KOPT-K1 (cell line): ENCODE results near the gene HEY2.

Experiments
- H3K27ac ChIP-seq: fragments of 200-600 bp; sonication (generic); 2 replicates; pipeline ENCODE4 v1.5.1; 2016; ENCODE audit warnings: antibody characterized with exemption, mild to moderate bottlenecking, low read depth, low read length; ENCODE audit not compliant: poor library complexity, severe bottlenecking
- H3K36me3 ChIP-seq: fragments of 200-600 bp; sonication (generic); 2 replicates; pipeline ENCODE4 v1.5.1; 2017; ENCODE audit warnings: antibody characterized with exemption, mild to moderate bottlenecking, low read length, moderate library complexity; ENCODE audit not compliant: insufficient read depth
- H3K9me3 ChIP-seq: fragments of 200-600 bp; sonication (generic); 2 replicates; pipeline ENCODE4 v1.5.1; 2017; ENCODE audit warnings: antibody characterized with exemption, low read length, mild to moderate bottlenecking; ENCODE audit not compliant: insufficient read depth, poor library complexity, severe bottlenecking

Gene HEY2

DNA sequence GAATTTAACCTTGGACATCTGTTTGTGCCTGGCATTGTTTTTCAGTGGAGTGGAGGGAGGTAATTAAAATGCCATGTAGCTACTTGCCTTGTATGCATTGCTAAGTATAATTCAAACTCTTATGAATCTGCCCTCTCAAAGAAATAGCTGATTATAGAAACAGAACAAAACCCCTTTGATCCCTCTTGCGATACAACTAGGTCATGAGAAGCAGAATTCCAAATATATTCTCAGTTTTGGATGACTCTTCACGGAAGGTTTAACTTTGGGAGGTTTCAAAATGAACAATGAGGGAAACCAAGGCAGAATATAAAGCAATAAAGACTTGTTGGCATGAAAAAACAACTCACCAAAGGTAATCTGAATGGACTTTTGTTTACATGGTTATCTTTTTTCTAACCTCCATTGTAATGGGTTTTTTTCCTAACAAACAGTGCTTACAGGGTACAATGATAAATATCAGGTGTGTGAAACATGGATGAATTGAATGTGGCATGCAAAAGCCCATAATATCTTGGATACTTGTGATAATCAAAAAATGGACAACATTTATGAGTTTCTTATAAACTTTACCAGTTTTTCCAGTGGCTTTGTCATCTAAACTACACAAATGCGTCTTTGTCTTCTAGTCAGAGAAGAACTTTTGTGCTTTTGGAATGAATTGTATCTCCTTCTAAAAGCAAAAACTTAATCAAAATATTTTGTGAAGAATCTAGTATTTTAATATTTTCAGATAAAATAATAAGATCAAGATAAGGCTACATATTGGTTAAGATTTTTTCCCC, 15.7 kb upstream of the HEY2 start:
- Histone ChIP-seq H3K27ac (no peak overlapping the region), H3K9me3 (no peaks in the 10 kb centered on the region), H3K36me3 (no peaks in the 10 kb centered on the region)

DNA sequence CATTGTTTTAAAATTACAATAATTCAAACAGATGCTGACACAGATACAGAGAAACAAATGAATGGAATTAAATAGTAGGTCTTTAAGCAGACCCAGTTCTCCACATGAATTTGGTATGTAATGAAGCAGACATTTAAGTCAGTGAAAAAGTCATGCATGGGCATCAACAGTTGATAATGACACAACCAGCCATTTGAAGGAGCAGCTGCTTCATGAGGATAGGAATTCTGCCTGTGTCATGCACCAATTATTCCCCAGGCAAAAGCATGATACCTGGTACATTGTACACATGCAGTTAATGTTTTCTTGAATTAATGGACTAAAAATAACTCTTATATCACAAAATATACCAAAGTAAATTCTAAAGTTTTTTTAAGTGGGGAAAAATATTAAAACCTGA, 11.2 kb upstream of the HEY2 start:
- Histone ChIP-seq H3K9me3 (no peaks in the 10 kb centered on the region), H3K27ac (no peak overlapping the region), H3K36me3 (no peaks in the 10 kb centered on the region)

DNA sequence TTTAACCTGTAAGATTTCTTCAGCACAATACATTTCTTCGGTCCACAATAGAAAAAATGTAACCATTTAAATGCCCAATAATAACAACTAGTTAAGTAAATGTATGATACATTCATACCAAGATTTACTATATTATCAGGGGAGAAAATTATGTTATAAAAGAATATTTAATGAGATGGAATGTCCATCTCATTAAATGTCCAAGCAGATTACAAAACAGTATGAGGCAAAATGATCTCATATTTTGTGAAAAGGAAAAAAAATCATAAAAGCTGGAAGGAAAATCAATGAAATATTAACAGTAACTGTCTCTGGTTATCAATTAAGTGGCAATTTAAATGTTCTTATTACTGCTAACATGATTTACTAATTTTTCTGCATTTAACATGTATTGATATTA, 10.1 kb upstream of the HEY2 start:
- H3K27ac ChIP-seq = no peak overlapping the region
- no peaks in the 10 kb centered on the region for H3K36me3 ChIP-seq
- no peaks in the 10 kb centered on the region for H3K9me3 ChIP-seq

DNA sequence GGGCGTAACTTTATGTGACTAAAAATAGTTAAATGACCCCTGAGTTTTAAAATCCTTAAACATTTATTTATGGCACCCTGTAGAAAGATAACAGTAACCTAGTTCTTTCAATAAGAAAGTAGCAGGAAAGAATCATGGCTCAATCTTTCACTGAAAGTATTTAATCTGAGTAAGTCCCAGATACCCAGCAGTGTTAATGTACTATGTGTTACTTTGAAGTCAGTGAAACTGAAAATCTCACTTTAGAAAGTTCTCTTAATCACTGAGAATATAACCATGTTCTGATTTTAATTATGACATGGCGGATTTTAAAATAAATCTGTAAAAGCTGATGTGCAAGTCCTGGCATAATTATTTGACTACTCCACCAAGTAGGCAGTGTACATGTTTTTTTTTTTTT, 8.1 kb upstream of the HEY2 start:
- H3K9me3 ChIP-seq = no peaks in the 10 kb centered on the region
- no peaks in the 10 kb centered on the region for H3K36me3 ChIP-seq
- H3K27ac ChIP-seq = no peak overlapping the region

DNA sequence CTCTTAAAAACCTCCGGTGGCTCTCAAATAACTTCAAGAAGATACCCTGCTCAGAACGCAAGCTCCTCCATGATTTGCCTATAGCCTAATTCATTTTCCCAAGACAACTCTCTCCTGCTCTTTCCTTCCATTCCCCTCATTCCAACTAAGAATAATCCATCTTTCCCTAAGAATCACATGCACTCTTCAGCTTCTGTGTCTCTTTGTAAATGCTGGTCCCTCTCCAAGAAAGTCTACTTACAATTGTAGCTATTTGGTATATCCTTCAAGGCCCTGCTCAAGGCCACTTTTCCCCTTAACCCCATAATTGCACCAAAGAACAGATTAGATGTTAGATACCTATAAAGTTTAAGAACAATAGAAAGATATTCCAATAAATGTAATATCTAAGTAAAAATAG, 7.4 kb upstream of the HEY2 start:
- H3K27ac ChIP-seq = no peak overlapping the region
- H3K36me3 ChIP-seq = no peaks in the 10 kb centered on the region
- no peaks in the 10 kb centered on the region for H3K9me3 ChIP-seq

DNA sequence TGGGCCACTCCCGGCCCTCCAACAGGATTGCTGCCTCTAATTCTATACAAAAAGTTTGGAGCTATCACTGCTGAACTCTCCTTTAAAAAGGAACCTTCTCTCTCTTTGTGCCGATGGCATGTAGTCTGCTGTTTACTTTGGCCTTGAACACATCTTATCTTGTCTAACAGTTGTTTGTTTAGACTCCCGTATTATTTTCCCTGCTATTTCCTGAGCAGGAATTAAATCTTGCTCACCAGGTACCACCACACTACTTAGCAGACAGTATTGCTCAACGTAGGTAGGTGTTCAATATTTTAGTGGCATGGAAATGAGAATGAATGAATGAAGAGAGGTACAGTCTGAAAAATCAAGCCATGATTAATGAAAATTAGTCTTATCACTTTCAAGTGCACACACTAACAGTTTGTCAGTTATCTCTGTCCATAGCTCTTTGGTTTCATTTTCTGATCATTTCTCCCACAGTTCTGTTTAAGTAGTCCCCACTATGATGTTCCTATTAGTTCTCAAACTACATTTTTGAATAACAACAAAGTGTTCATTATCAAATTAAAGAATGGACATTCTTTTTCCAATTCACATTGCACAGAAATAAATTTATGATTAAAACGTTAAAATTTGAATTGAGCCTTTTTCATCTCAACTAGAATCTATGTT, 6.8 kb upstream of the HEY2 start:
- no peaks in the 10 kb centered on the region for H3K36me3 ChIP-seq
- H3K27ac ChIP-seq = no peak overlapping the region

DNA sequence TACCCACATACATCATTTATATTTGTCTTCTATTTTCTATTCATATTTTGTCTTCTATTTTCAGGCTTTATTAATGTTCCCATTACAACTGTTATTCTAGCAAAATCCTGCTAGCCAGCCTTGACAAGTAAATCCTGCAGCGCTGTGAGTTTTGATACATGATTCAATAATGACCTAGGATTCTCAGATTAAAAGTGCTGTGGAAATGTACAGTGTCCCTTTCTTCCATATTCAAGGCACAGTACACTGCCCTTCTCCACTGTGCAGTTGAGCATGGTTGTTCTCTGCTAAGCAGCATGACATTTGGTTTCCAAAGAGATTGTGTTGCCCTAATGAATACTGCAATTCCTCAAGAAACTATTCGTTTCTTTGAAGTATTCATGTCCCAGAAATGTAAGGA, 5.8 kb upstream of the HEY2 start:
- no peaks in the 10 kb centered on the region for H3K9me3 ChIP-seq
- H3K36me3 ChIP-seq = no peaks in the 10 kb centered on the region
- no peak overlapping the region for H3K27ac ChIP-seq

More for the DNA sequence above, 6.8 kb upstream of the HEY2 start:
- H3K9me3 ChIP-seq = no peaks in the 10 kb centered on the region

DNA sequence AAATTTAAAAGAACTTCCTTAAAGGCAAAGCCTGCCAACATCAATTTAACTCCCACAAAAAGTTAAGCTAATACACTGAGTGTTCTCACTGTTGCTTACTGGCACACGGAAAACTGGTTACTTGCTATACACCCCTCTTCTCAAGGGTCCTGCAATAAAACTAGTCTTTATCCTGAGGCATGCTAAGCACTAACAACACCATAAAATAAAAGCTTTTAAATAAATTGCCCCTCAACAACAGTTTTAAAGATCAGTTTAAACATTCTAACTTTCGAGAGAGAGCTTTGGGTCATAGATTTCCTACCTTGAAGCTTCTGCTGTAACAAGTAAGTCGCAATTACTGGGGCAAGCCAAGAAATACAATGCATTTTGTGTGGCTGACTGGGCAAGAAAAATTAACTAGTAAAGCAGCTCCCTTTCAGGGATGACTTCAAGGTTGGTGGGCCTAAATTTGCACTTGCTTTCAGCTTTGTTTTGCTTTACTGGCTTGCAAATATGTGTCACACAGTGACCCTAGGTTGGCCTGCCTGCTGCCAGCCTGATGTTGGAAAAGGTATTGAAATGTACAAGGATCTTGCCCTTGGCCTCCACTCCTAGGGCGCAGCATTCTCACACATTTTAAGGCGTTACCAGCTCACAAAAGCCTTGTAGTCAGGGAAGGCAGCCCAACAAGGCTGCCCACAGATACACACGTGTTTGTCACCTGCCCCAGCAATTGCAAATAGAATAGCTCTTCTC, 4.0 kb upstream of the HEY2 start:
- H3K27ac ChIP-seq = no peak overlapping the region
- H3K9me3 ChIP-seq = no peaks in the 10 kb centered on the region
- no peaks in the 10 kb centered on the region for H3K36me3 ChIP-seq

DNA sequence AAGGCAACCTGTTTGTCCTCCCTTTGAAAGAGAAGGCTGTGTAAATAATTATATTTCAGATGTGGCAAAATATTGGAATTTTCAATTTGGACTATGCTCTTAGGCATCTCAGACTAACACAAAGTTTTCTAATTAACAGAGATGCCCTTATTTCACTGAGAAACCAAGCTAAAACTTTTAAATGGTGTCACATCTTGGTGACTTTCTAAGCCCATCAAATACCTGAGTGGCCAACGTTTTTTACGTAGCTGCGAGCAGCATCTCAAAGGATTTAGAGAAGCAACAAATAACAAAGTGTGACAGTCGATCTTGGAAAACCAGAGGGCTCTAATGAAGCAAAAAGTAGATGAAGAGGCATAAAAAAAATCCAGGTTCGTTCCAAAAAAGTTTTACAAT, 3.4 kb upstream of the HEY2 start:
- Histone ChIP-seq H3K27ac (no peak overlapping the region), H3K9me3 (no peaks in the 10 kb centered on the region), H3K36me3 (no peaks in the 10 kb centered on the region)

DNA sequence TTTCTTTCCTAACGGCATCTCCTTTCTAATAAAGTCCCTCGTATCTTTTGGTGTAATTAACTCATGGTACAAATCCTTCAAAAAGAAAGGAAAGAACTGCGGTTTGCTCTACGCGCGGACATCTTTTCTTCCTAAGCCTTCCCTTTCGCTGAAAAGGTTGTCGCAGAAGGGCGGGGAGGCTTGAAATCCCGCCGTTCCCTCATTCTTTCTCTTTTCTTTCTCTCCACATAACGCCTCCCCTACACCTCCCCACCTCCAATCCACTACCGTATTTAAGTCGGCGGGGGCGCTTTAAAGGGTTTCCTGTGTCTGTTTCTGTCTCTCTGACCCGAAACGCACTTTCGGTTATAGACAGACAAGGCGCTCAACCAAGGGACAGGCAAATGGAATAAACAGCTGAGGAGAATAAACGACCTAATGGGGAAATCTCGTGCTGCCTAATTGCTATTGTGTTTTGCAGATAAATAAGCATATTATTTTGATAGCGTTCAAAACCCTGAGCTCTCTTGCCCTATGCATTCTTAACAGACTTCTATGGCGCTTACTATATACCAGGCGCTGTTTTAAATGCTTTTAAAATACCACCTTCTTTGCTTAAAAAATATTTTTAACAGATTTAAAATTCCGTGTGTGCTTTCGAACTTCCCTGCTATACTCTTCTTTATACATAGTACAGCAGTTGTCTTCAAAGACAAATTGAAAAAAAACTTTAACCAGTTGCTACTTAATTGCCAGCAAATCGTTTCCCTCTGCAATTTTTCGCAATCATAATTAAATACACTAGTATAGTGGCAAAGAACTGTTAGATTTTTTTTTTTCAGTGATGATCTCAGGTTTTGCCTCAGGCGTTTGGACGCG, 2.5 kb upstream of the HEY2 start:
- no peak overlapping the region for H3K27ac ChIP-seq
- H3K9me3 ChIP-seq = no peaks in the 10 kb centered on the region
- no peaks in the 10 kb centered on the region for H3K36me3 ChIP-seq

DNA sequence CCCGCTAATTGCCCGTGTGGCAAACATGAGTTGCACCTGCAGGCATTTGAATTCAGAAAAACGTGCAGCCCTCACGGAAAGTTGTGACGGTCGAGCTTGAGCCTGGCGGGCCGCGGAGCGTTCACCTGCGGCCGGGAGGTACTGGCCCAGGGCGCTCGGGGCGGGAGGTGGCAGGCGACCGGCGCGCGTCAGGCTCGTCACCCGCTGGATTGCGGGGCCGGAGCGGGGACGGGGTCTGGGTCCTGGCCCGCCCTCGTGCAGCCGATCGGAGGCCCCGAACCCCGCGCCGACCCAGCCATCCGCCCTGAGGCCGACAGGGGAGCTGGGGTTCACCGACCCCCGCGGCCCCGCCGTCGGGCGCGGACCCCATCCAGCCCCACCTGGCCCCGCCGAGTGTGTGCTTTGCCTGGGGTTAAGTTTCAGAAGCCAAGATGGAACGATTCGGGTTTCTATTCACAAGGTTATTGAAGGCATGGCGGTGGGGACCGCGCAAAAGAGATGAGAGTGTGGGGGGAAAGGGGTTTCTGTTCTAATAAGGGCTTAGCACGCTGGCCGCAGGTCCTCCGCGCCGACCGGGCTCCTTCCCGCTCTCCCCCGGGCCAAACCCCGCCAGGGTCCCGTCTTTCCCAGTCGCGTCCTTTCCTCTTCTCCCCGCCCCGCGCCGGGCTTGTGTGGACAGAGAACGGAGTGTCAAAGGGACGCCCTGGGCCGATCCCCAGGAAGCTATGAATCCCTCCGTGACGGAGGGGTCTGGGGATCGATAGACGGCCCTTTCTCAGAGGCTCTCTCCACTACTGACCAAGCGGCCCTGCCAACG, 1.6 kb upstream of the HEY2 start:
- Histone ChIP-seq H3K9me3 (no peaks in the 10 kb centered on the region), H3K36me3 (no peaks in the 10 kb centered on the region), H3K27ac (no peak overlapping the region)

DNA sequence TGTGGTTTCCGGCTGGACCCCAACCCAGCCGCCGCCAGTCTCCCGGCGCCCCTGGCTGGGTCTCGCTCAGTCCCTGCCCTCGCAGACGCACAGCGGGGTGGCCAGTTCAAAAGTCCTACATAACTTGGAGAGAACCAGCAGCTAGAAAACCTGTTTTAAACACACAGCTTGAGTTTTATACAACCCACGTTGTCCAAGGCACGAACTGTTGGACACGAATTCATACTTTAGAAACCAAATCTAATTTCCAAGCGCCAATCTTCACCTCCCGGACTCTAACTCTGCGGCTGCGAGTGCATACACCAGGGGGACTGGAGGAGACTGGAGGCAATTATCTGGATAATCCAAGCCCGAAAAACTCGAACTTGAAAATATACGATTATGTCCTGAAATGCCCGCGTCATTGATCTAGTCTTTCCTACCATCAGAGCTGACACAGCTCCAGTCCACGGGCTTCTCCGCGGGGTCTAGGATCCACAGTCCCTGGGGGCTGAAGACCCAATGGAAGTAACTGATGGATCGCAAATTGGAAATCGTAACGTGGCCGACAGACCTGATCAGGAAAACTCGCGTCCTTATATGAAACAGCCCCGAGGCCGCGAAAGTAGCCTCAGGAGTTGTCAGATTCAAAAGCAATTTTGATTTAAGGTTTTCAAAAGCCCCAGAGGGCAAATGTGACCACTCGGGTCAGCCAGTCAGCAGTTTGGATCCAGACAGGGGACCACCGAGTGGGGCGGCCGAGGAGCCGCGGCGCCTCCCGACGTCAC, 843 bp upstream of the HEY2 start:
- Histone ChIP-seq H3K9me3 (no peaks in the 10 kb centered on the region), H3K36me3 (no peaks in the 10 kb centered on the region), H3K27ac (no peak overlapping the region)

DNA sequence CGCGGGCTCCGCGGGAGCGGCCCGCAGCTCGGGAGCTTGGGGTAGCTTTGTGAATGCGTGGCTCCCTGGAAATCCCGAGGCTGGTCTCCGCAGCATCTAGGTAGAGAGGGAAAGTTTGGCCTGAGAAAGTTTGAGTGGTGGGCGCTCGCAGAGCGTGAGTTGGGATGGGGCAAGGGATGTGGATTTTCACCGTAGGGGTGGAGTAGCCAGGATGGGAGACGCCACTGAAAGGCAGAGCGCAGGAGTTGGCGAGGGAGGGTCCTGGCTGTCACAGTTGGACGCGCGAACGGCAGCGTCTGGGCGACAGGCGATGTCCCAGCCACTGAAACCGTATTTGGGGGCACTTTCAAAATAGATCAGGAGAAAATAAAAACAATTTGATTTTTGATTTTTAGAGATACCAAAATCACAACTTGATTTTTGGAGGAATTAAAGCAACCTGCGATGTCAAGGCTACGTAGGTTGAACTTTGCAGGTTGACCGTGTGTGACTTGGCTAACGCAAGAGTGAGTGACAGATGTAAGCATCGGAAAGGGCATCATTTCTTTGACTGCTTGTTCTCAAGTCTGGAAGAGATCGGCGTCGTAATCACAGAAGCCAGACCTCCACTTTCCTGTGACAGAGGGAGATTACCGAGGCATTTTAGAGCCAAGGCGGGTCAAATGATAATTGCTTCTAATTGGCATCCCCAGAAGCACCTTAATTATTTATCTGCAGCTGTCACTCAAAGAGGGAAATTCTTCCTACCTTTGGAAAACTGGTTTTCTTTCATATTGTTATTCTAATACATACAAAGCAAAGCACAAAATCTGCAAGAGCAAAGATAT, 646 bp downstream of the HEY2 start:
- Histone ChIP-seq H3K9me3 (no peaks in the 10 kb centered on the region), H3K36me3 (no peaks in the 10 kb centered on the region), H3K27ac (no peak overlapping the region)
